ENCODE measurements around the gene BRD4.
A peak's percentile ranks its signal among the peaks of the same experiment; 100 is the strongest.

The BRD4 gene

GRCh38 chr19:15317392-15318071 lies 14.8 kb downstream of the BRD4 start:
- Histone ChIP-seq H3K4me1 (peaks cover 0 to 100% (median 81%) of the 10 kb centered on the region in 4 donors), H3K9me3 (no peaks in the 10 kb centered on the region), H3K36me3 (no peaks in the 10 kb centered on the region), H3K27ac (peak overlapping the region; percentile 25 to 46), H3K27me3 (no peaks in the 10 kb centered on the region), H3K4me3 (no peak overlapping the region)
- intact Hi-C loops (cut with DNase I; ENCODE audit: low total_unique reads), result no loop called here
- no peak for TF ChIP-seq CTCF (IDR thresholded peaks at IDR 0.05)
- DNase-seq, result no peak

GRCh38 chr19:15316498-15316897 lies 15.8 kb downstream of the BRD4 start:
- DNase-seq, result no peak
- peaks cover 0 to 100% (median 81%) of the 10 kb centered on the region in 4 donors for H3K4me1 ChIP-seq
- intact Hi-C loops (cut with DNase I; ENCODE audit: low total_unique reads), result no loop called here
- no peaks in the 10 kb centered on the region for H3K27me3 ChIP-seq
- no peak for TF ChIP-seq CTCF (IDR thresholded peaks at IDR 0.05)
- no peaks in the 10 kb centered on the region for H3K9me3 ChIP-seq
- H3K36me3 ChIP-seq, result no peaks in the 10 kb centered on the region
- peak overlapping the region; percentile 6 to 27 for H3K27ac ChIP-seq
- no peak overlapping the region for H3K4me3 ChIP-seq

- Histone ChIP-seq H3K4me1 (peaks cover 0 to 100% (median 71%) of the 10 kb centered on the region in 4 donors), H3K27ac (no peak overlapping the region), H3K4me3 (no peak overlapping the region), H3K9me3 (no peaks in the 10 kb centered on the region), H3K36me3 (no peaks in the 10 kb centered on the region), H3K27me3 (no peaks in the 10 kb centered on the region)
- no peak for TF ChIP-seq CTCF (IDR thresholded peaks at IDR 0.05)
- DNase-seq, result peak in 1 of 2 donors; percentile 35
- intact Hi-C loops (cut with DNase I; ENCODE audit: low total_unique reads), result no loop called here
These were observed 17.2 kb downstream of the BRD4 start for GRCh38 chr19:15315101-15315500.

GRCh38 chr19:15313649-15314279 lies 18.6 kb downstream of the BRD4 start:
- no peaks in the 10 kb centered on the region for H3K36me3 ChIP-seq
- no peak for TF ChIP-seq CTCF (IDR thresholded peaks at IDR 0.05)
- no peaks in the 10 kb centered on the region for H3K27me3 ChIP-seq
- DNase-seq, result peak in 1 of 2 donors; percentile 9
- intact Hi-C loops (cut with DNase I; ENCODE audit: low total_unique reads), result no loop called here
- no peak overlapping the region for H3K4me3 ChIP-seq
- H3K4me1 ChIP-seq, result peaks cover 0 to 100% (median 68%) of the 10 kb centered on the region in 4 donors
- H3K27ac ChIP-seq, result no peak overlapping the region
- H3K9me3 ChIP-seq, result no peaks in the 10 kb centered on the region

GRCh38 chr19:15307169-15307568 lies 25.2 kb downstream of the BRD4 start:
- no peak overlapping the region for H3K4me3 ChIP-seq
- DNase-seq, result no peak
- no peak for TF ChIP-seq CTCF (IDR thresholded peaks at IDR 0.05)
- H3K9me3 ChIP-seq, result no peaks in the 10 kb centered on the region
- no peak overlapping the region for H3K27ac ChIP-seq
- H3K4me1 ChIP-seq, result peaks cover 0 to 92% (median 61%) of the 10 kb centered on the region in 4 donors
- no peaks in the 10 kb centered on the region for H3K27me3 ChIP-seq
- no peaks in the 10 kb centered on the region for H3K36me3 ChIP-seq
- intact Hi-C loops (cut with DNase I; ENCODE audit: low total_unique reads), result no loop called here
